ENCODE results near the gene DOCK8.

GRCh38 chr9:444528-444927 lies 229.9 kb downstream of the DOCK8 start:
- TF ChIP-seq CTCF (IDR thresholded peaks at IDR 0.05) (no peak), POLR2AphosphoS5 (IDR thresholded peaks at IDR 0.05) (no peak), POLR2A (IDR thresholded peaks at IDR 0.05) (no peak)
